RCC 7860 (cell line): ENCODE measurements around the gene VPS37B.

Source experiments
- DNase-seq: peaks from one replicate; pipeline ENCODE4 v3.0.0-alpha.2; 2015; ENCODE audit warnings: low spot score
- FAIRE-seq: peaks from 2 replicates; lab custom pipeline; 2012; peaks lifted over from hg19 to GRCh38; lab: Jason Lieb, UNC

VPS37B gene

DNA sequence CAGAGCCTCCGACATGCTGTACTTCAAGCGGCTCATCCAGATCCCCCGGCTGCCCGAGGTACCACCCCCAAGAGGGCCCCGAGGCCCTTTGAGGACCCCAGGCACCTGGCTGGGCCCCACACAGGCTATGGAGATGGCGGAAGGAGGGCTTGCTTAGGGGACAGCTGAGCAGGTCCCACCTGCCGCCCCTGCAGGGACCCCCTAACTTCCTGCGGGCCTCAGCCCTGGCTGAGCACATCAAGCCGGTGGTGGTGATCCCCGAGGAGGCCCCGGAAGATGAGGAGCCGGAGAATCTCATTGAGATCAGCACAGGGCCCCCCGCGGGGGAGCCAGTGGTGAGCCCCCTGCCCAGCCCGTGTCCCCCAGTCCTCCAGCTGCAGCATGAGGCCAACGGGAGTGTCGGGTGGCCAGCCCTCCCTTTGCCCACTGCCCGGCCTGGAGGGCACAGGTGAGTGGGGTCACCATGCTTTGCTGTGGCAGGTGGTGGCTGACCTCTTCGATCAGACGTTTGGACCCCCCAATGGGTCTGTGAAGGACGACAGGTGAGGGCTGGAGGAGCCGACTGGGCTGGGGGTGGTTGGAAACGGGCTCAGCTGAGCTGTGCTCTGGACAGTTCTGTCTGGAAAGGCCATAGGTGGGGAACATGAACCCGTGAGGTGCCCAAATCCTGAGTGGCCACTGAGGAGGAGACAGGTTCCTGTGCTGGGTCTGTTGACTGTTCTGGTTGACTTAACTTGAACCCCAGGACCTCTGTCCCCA, 40.7 kb downstream of the VPS37B start:
- FAIRE-seq (no peak), DNase-seq (no peak)

DNA sequence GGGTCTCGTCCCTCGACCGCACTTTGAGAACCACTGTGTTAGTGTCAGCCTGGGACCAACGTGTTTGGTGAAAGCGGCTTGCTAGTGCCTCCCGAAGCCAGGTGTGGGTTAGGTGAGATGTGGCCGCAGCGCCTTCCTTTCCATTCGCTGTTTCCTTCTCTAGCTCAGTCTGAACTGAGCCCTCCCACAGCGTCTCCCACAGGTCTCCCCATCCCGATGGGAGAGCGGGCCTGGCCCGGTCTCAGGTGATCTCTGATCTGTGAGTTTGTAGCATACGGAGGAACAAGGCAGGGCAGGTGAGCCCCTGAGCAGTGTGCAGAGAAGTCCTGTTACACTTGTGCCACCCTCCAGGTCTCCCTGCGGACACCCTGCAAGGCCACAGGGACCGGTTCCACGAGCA, 41.4 kb downstream of the VPS37B start:
- DNase-seq (no peak), FAIRE-seq (no peak)

- DNase-seq (no peak), FAIRE-seq (no peak)
These were observed 42.2 kb downstream of the VPS37B start for GRCh38 chr12:122853582-122854245.

DNA sequence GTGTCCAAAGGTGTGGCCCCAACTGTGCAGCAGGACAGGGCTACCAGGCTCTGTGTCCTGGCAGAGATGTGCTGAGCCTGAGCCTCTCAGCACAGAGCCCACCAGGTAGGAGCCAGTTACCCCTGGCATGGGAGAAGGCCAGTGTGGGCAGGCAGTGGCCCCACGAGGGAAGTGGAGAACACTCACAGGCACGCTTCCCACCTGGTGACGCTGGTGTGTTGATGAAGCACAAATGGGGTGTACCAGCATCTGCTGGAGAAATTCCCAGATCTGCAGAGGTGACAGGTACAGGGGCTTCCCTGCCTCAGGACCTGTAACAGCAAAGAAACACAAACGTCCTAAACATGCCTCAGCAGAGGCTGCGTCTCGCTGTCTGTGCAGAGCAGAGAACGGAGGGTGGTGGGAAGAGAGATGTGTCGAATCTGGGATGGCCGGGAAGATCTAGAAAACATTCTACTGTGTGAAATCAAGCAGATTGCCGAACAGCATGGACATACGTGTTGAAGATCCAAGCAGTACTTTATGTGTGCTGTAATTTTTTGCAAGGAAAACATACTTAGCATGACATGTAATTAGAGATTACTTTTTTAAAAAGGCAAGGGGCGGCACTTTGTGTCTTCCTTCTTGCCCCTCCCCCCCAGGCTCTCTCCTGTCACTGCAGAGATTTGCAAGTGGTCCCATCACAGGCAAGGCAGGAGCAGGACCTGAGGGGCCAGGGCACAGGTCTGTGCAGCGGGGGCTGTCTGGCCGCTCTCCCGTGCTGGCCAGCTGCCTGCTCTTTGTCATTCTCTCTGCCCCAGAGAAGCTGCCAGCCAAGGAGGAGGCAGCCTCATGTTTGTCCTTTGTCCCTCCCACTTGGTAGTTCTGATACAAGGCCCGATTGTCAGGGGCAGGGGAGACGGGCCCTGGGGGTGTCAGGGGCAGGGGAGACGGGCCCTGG, 43.3 kb downstream of the VPS37B start:
- DNase-seq (no peak), FAIRE-seq (no peak)

GRCh38 chr12:122851820-122852219, 44.1 kb downstream of the VPS37B start:
- peak; percentile 60 for DNase-seq
- FAIRE-seq = peak; percentile 56

DNA sequence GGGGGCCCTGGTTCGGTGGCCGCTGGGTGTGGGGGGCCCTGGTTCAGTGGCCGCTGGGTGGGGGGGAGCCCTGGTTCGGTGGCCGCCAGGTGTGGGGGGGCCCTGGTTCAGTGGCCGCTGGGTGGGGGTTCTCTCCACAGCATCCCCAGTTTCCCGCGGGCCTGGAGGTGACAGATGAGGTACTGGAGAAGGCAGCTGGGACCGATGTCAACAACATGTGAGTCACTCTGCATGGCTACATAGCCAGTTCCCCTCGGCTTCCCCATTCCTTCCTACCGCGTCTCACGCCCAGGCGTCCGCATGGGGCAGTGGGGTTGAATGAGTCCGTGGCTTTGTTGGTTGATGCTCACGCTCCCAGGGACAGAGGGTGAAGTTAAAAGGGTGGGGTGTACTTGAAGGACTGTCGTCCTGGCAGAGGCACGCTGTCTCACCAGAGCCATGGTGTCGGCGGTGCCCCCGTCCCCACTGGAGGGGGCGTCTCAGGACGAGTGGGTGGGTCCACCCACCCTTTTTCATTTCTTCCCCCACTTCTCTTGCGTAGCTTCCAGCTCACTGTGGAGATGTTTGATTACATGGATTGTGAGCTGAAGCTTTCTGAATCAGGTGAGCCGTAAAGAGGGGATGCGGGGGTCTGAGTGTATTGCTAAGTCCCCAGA, 45.1 kb downstream of the VPS37B start:
- DNase-seq = peak; percentile 9
- FAIRE-seq = no peak

- no peak for DNase-seq
- no peak for FAIRE-seq
These were observed 45.9 kb downstream of the VPS37B start for GRCh38 chr12:122850048-122850445.

- FAIRE-seq (no peak), DNase-seq (no peak)
These were observed 46.4 kb downstream of the VPS37B start for GRCh38 chr12:122849352-122850047.

- FAIRE-seq (no peak), DNase-seq (no peak)
These were observed 47.2 kb downstream of the VPS37B start for GRCh38 chr12:122848471-122849351.

- no peak for FAIRE-seq
- no peak for DNase-seq
These were observed 48.0 kb downstream of the VPS37B start for GRCh38 chr12:122847921-122848421.

DNA sequence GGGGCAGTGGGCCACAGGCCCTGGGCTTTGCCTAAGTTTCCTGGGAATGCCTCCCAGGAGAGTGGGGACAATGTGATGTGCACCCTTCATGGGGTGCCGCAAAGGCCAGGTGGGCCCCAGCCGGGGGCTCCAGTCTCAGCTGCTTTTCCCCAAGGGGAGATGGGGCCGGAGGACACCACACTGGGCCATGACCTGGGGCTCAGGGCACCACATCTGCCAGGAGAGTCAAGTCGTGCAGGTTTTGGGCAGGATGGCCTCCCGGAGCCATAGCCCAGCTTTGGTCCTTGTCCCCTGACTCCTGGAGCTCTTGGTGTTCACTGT, 48.4 kb downstream of the VPS37B start:
- DNase-seq = no peak
- no peak for FAIRE-seq

GRCh38 chr12:122846622-122847515, 49.1 kb downstream of the VPS37B start:
- DNase-seq (no peak), FAIRE-seq (no peak)

DNA sequence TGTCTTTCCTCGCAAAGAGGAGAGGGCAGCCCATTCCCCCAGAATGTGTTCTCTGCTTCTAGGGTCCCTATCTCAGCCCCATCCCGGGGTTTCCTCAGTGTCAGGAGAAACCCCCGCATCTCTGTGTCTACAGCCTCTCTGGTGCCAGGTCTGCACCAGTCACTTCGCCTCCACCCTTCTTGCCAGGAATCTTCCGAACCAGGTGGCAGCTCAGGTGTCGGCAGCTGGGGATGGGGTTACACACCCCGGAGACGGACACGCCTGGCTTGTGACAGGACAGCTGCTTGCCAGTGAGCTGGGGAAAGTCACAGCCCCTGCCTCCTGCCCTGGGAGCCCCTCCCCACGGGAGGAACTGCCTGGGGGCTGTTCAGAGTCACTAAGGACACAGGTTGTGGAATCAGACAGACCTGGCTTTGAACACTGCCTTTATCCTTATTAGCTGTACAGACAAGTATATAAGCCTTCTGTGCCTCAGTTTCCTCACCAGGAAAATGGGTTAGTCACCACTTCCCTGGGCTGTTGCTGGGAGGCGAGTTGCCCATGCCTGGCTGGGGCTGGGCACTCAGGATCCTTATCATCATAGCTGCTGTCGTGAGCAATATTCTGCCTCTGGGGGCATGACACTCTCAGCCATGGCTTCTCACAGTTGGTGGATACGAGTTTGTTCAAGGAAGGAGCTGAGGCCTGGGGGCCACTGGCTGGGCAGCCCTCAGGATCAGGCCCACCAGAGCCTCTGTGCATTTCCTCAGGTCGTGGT, 49.9 kb downstream of the VPS37B start:
- no peak for DNase-seq
- FAIRE-seq = no peak

- FAIRE-seq = no peak
These were observed 50.7 kb downstream of the VPS37B start for GRCh38 chr12:122845041-122845864.

DNA sequence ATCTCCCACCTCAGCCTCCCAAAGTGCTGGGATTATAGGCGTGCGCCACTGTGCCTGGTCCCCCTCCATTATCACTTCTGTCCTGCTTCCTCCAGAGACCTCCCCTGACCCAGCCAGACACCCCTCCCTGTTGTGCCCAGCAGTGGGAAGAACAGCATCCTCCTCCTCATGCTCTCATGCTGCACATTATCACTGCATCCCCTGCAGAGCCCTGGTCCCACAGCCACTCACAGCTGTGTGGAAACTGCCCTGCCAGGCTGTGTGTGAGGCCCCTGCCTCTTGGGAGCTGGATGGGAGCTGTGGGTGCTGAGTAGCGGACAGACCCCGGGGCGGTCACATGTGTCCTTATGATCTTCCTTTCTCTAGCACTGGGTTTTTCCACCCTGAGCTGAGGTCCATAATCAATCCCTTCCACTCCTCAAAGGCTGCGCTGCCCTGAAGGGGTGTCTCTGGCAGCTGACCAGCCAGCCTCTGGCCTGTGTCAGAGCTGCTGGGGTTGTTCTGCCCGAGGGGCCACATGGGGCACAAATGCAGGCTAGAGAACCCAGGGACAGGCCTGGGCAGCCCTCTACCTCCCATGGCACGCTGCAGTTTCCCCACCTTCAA, 51.5 kb downstream of the VPS37B start:
- no peak for FAIRE-seq
- no peak for DNase-seq

More at GRCh38 chr12:122845041-122845864, 50.7 kb downstream of the VPS37B start:
- no peak for DNase-seq

DNA sequence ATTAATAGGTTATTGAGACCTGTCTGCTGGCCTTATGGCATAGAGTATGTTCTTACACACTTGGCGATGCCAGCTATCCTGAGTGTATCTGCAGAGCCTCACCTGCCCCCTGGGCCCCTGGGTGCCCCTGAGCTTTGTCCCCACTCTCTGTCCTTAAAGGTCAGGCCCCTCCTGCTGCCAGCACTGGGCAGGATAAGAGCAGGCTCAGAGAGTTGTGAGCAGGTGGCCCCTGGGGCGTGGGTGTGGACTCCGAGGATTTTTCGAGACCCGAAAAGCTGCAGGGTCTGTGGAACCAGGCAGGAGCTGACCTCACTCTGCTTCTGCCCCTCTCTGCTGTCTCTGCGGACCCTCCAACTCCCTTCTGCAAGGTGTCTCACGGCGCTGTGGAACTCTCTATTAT, 52.5 kb downstream of the VPS37B start:
- FAIRE-seq (no peak), DNase-seq (no peak)
